SH-SY5Y (cell line): ENCODE results near the gene CTNNA1.

Source experiments
- GATA2 ChIP-seq: IDR thresholded peaks from 2 replicates; pipeline ENCODE4 v1.6.1; 2011; ENCODE audit warnings: mild to moderate bottlenecking, low read depth, low read length
- GATA3 ChIP-seq: IDR thresholded peaks from 2 replicates; pipeline ENCODE4 v1.6.1; 2011; ENCODE audit warnings: low read depth, mild to moderate bottlenecking, low read length, moderate library complexity

- TF ChIP-seq GATA2: no peak
- no peak for TF ChIP-seq GATA3
These were observed 16.9 kb upstream of the CTNNA1 start for GRCh38 chr5:138736293-138736692.
